GM13977 (cell line): Measurements from ENCODE around the gene FAT2.

ENCODE experiments used
- DNase-seq: peaks from one replicate; pipeline ENCODE4 v3.0.0; 2012; ENCODE audit warnings: low spot score
- in situ Hi-C: fragments of 300-500 bp; cut with MboI; formaldehyde crosslinking; loops from one replicate; pipeline ENCODE4 v1.12.0; 2022; ENCODE audit warnings: low sequenced_read_pairs, low pct_unique_long_range_greater_than_20kb, mixed read lengths, inconsistent platforms; ENCODE audit not compliant: unreplicated experiment
- TF ChIP-seq, protein P1 (sequence below): IDR thresholded peaks from 2 replicates; pipeline ENCODE4 v1.5.1; 2012; ENCODE audit warnings: mild to moderate bottlenecking, control low read depth; ENCODE audit not compliant: insufficient read depth; ENCODE audit errors: extremely low read depth, missing control alignments

Gene FAT2

GRCh38 chr5:151551985-151552384 lies 39.1 kb downstream of the FAT2 start:
- in situ Hi-C loops: no loop called here
- DNase-seq: no peak

DNA sequence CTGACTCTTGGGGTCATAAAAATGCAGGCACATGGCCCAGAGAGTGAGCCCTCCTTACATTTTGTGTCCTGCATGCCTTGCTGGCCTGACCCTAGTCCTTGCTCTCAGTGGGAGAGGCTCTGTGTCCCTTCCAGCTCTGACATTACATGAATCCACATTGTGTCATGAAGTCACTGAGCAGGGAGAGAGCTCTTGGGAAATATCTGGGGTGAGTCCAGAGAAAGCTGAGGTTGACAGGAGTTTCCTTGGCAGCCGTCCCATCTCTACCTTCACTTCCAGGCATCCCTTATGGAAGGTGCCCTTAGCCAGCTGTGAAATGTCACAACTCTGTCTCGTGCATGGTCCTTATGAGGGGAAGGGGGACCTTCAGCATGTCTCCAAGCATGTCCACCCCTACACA lies 41.0 kb downstream of the FAT2 start:
- TF ChIP-seq, protein P1, sequence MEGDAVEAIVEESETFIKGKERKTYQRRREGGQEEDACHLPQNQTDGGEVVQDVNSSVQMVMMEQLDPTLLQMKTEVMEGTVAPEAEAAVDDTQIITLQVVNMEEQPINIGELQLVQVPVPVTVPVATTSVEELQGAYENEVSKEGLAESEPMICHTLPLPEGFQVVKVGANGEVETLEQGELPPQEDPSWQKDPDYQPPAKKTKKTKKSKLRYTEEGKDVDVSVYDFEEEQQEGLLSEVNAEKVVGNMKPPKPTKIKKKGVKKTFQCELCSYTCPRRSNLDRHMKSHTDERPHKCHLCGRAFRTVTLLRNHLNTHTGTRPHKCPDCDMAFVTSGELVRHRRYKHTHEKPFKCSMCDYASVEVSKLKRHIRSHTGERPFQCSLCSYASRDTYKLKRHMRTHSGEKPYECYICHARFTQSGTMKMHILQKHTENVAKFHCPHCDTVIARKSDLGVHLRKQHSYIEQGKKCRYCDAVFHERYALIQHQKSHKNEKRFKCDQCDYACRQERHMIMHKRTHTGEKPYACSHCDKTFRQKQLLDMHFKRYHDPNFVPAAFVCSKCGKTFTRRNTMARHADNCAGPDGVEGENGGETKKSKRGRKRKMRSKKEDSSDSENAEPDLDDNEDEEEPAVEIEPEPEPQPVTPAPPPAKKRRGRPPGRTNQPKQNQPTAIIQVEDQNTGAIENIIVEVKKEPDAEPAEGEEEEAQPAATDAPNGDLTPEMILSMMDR: no peak
- no peak for DNase-seq
- in situ Hi-C loops: no loop called here

More at GRCh38 chr5:151551985-151552384, 39.1 kb downstream of the FAT2 start:
- TF ChIP-seq, protein P1: no peak

GRCh38 chr5:151549713-151550112 lies 41.4 kb downstream of the FAT2 start:
- TF ChIP-seq, protein P1: no peak
- DNase-seq: no peak
- in situ Hi-C loops: no loop called here

GRCh38 chr5:151547364-151547763 lies 43.8 kb downstream of the FAT2 start:
- in situ Hi-C loops: no loop called here

DNA sequence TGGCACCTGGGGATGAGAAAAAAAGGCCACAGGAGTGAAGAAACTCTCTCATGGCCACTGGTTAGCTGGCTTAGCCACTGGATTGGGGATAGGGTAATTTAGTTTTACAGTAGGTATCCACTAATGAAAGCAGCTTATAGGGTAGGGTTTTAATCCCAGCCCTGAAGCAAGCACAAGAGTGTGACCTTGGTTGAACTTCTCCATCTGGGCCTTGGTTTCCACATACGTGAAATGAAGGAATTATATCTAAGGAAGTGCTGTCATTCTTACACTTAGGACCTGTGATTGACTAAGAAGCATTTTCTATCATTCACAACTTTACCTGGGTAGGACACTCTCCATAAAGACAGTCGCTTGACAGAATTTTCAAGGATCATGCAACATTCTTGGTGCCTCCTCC lies 49.6 kb downstream of the FAT2 start:
- DNase-seq: no peak
- TF ChIP-seq, protein P1: no peak
- in situ Hi-C loops: no loop called here

More at GRCh38 chr5:151547364-151547763, 43.8 kb downstream of the FAT2 start:
- TF ChIP-seq, protein P1: no peak
- no peak for DNase-seq
